Esophagus muscularis mucosa (tissue), 4 donors: ENCODE results near the gene BTNL2.

Source experiments
- EP300 ChIP-seq: sonication (generic); formaldehyde crosslinking; IDR thresholded peaks from one replicate; pipeline ENCODE4 v1.6.1; 2017; ENCODE audit warnings: antibody characterized with exemption
- POLR2A ChIP-seq: fragments of 450-650 bp; IDR thresholded peaks from one replicate; pipeline ENCODE4 v1.6.1; 2017; ENCODE audit warnings: antibody characterized with exemption, moderate library complexity, mild to moderate bottlenecking, low read depth
- POLR2AphosphoS5 ChIP-seq, 2 donors: sonication (generic); formaldehyde crosslinking; IDR thresholded peaks; one replicate each; pipeline ENCODE4 v1.6.1; 2017; ENCODE audit warnings: antibody characterized with exemption in 2 of 2
- TF ChIP-seq, protein P1 (sequence below), 3 experiments: fragments of 200-600 bp in 2 of 3; fragments of 450-650 bp in 1 of 3; sonication (generic) in 2 of 3; IDR thresholded peaks; one replicate each; pipeline ENCODE4 v1.5.1; 2017 to 2019; ENCODE audit warnings: antibody characterized with exemption in 3 of 3, mild to moderate bottlenecking in 2 of 3, moderate library complexity in 1 of 3

GRCh38 chr6:32406197-32406596, 784 bp downstream of the BTNL2 start:
- TF ChIP-seq, protein P1, sequence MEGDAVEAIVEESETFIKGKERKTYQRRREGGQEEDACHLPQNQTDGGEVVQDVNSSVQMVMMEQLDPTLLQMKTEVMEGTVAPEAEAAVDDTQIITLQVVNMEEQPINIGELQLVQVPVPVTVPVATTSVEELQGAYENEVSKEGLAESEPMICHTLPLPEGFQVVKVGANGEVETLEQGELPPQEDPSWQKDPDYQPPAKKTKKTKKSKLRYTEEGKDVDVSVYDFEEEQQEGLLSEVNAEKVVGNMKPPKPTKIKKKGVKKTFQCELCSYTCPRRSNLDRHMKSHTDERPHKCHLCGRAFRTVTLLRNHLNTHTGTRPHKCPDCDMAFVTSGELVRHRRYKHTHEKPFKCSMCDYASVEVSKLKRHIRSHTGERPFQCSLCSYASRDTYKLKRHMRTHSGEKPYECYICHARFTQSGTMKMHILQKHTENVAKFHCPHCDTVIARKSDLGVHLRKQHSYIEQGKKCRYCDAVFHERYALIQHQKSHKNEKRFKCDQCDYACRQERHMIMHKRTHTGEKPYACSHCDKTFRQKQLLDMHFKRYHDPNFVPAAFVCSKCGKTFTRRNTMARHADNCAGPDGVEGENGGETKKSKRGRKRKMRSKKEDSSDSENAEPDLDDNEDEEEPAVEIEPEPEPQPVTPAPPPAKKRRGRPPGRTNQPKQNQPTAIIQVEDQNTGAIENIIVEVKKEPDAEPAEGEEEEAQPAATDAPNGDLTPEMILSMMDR (IDR thresholded peaks at IDR 0.05): no peak
- TF ChIP-seq POLR2AphosphoS5 (IDR thresholded peaks at IDR 0.05) (no peak), POLR2A (no peak), EP300 (no peak)
